ENCODE measurements around the gene RBMS3.
"Not testable (repeated sequence)": the region's sequence is repeated elsewhere in the genome, so short reads cannot be mapped to it uniquely, and the experiment has no call there.

Gene RBMS3

DNA sequence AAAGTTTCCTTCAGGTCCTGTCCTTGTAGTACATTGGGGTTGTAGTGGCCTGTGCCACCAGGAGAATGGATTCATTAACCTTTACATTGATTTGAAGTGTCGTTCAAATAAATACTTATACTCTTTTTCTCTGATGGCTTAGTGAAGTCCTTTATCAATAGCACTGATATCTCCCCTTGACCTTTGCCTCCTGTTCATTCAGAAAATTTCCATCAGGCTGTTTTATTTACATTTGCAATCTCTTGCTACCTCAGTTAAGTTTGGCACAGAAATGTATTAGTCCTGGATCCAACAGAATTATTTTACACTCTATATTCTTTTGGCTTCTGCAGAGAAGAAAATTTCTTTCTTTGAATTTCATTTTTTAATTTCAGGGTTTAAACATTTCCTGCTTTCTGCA is 497.0 kb downstream of the RBMS3 start:
- TF ChIP-seq, protein P1, sequence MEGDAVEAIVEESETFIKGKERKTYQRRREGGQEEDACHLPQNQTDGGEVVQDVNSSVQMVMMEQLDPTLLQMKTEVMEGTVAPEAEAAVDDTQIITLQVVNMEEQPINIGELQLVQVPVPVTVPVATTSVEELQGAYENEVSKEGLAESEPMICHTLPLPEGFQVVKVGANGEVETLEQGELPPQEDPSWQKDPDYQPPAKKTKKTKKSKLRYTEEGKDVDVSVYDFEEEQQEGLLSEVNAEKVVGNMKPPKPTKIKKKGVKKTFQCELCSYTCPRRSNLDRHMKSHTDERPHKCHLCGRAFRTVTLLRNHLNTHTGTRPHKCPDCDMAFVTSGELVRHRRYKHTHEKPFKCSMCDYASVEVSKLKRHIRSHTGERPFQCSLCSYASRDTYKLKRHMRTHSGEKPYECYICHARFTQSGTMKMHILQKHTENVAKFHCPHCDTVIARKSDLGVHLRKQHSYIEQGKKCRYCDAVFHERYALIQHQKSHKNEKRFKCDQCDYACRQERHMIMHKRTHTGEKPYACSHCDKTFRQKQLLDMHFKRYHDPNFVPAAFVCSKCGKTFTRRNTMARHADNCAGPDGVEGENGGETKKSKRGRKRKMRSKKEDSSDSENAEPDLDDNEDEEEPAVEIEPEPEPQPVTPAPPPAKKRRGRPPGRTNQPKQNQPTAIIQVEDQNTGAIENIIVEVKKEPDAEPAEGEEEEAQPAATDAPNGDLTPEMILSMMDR (IDR thresholded peaks at IDR 0.05; ENCODE audit: borderline replicate concordance, control extremely low read depth, extremely low read depth, insufficient read depth, missing control alignments): no peak
- DNase-seq (ENCODE audit: low spot score): no peak
- in situ Hi-C loops (cut with MboI; ENCODE audit: low sequenced_read_pairs, unreplicated experiment): no loop called here

DNA sequence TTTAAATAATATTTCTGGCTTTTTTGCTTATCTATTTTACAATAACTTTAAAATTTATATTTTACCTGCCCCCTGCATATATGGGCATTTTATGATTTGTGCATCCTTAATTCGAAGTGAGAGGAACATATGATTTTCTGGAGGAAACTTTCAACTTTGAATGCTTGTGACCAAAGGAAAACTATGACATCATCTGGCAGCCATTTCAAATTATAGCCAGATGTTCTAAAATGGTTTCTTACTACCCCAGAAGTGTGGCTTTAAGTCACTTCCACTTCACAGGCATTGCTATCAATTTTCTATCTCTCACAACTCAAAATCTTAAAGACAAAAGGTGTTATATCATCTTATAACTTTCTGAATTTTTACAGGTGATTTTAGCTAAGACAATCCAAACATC is 508.8 kb downstream of the RBMS3 start:
- TF ChIP-seq, protein P1 (IDR thresholded peaks at IDR 0.05; ENCODE audit: borderline replicate concordance, control extremely low read depth, extremely low read depth, insufficient read depth, missing control alignments): no peak
- DNase-seq (ENCODE audit: low spot score): no peak
- in situ Hi-C loops (cut with MboI; ENCODE audit: low sequenced_read_pairs, unreplicated experiment): no loop called here

DNA sequence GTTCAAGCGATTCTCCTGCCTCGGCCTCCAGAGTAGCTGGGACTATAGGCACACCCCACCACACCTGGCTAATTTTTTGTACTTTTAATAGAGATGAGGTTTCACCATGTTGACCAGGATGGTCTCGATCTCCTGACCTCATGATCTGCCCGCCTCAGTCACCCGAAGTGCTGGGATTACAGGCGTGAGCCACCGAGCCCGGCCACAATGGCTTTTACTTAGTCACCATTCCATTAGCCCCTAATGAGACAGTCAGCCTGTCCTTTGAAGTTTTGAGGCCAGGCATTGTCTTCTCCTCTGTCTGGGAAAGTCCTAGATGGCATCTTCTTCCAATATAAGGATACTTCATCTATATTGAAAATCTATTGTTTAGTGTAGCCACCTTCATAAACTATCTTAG is 515.9 kb downstream of the RBMS3 start:
- in situ Hi-C loops (cut with MboI; ENCODE audit: low sequenced_read_pairs, unreplicated experiment): no loop called here
- TF ChIP-seq, protein P1 (IDR thresholded peaks at IDR 0.05; ENCODE audit: borderline replicate concordance, control extremely low read depth, extremely low read depth, insufficient read depth, missing control alignments): no peak
- no peak for DNase-seq (ENCODE audit: low spot score)

DNA sequence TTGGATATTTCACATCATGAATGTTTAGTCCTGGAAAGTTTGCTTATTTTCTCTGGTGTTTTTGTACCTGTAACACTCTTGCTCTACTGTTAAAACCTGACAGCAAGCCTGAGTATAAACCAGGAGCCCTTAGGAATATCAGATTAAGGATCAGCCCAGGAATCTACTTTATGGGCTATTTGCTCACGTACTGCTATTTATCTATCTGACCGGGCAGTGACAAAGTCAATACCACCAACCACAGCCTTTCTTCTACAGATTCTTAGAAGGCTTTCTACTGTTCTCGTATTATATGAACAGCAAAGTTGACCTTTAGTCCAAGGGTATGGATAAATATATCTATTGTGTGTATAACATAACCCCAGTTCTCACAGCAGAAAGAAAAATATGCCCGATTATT is 521.2 kb downstream of the RBMS3 start:
- DNase-seq (ENCODE audit: low spot score): no peak
- TF ChIP-seq, protein P1 (IDR thresholded peaks at IDR 0.05; ENCODE audit: borderline replicate concordance, control extremely low read depth, extremely low read depth, insufficient read depth, missing control alignments): no peak
- in situ Hi-C loops (cut with MboI; ENCODE audit: low sequenced_read_pairs, unreplicated experiment): no loop called here

DNA sequence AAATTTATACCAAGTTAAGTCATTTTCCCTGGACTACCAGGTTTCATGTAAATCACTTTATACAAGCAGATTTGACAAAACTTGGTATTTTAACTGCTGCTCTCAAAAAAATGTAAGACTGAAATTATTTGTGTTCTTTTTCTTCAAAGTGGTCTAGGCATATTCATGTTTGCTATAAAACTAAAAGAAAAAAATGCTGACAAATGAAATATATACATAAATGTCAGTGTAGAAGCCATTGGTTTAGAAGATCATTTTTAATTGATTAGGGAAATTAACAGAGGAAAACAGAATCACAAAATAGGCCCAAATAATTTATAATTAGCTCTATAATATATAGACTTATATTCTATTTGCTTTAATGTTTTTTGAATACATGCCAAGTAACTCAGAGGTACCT is 523.2 kb downstream of the RBMS3 start:
- no peak for DNase-seq (ENCODE audit: low spot score)
- TF ChIP-seq, protein P1 (IDR thresholded peaks at IDR 0.05; ENCODE audit: borderline replicate concordance, control extremely low read depth, extremely low read depth, insufficient read depth, missing control alignments): no peak
- in situ Hi-C loops (cut with MboI; ENCODE audit: low sequenced_read_pairs, unreplicated experiment): no loop called here

DNA sequence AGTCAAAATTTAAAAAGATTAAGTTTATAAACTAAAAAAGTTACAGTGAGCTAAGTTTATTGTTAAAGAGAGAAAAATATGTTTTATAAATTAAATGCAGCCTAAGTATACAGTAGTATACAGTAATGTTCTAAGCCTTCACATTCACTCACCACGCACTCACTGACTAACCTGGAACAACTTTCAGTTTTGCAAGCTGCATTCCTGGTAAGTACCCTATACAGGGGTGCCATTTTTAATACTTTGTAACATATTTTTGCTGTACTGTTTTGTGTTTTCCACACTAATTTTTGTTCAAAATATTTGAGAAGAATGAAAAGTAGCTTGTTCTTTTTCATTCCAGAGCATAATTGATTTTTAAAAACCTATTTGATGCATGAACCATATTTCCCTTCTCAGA is 524.9 kb downstream of the RBMS3 start:
- no peak for DNase-seq (ENCODE audit: low spot score)
- TF ChIP-seq, protein P1 (IDR thresholded peaks at IDR 0.05; ENCODE audit: borderline replicate concordance, control extremely low read depth, extremely low read depth, insufficient read depth, missing control alignments): no peak
- in situ Hi-C loops (cut with MboI; ENCODE audit: low sequenced_read_pairs, unreplicated experiment): no loop called here

DNA sequence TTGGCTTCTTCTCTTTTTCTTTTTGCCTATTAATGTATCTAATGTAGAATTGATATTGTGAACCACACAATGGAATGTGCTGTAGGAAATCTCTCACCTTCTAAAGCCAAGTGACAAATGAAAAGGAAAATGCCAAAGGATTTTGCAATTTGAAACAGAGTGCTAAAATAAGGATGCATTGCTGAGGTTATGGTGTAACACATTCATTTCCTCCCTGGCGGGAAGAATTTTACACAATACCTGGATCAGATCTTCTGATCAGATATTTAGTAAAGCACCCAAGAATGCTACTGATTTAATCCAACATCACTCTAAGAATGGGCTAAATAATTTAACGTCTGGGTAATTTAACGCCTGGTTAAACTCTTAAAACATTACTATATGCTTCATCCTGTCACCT is 527.5 kb downstream of the RBMS3 start:
- in situ Hi-C loops (cut with MboI; ENCODE audit: low sequenced_read_pairs, unreplicated experiment); DNase-seq (ENCODE audit: low spot score): not testable (repeated sequence)
